HCT116 (cell line): ENCODE data around the gene CELF3. TPM values are rescaled to one million over a fixed set of nuclear protein-coding genes. Genes with fewer than 3 reads are reported as not detected.

ENCODE experiments used
- ATAC-seq: fragments of 200-7000 bp; cut with Tn5 transposase; 2 replicates; pipeline ENCODE4 v1.9.1; 2020; ENCODE audit warnings: mild to moderate bottlenecking, moderate library complexity
- BruUV-seq: library from RNA; stranded (reverse); fragments of 400-500 nt; replicated peaks from 2 replicates; lab custom pipeline; 2021; lab: Mats Ljungman, UMichigan
- CTCF ChIA-PET: fragments of 300-600 bp; sonication (Branson Sonifier 250); formaldehyde crosslinking; loops from one replicate; lab custom pipeline; 2021; ENCODE audit warnings: antibody characterized with exemption; lab: Charles Lee
- POLR2A ChIA-PET: fragments of 300-600, 350-600 bp; sonication (Branson Sonifier 250); formaldehyde crosslinking; loops from one replicate; lab custom pipeline; 2021; ENCODE audit warnings: antibody characterized with exemption; lab: Charles Lee
- RAD21 ChIA-PET, 2 experiments: fragments of 300-600 bp; sonication (Branson Sonifier 250); formaldehyde crosslinking; loops; one replicate each; lab custom pipeline; 2023; ENCODE audit warnings: low total read pairs in 2 of 2; ENCODE audit not compliant: uncharacterized antibody in 2 of 2, unreplicated experiment in 2 of 2, low non-redundant PET in 1 of 2; lab: Charles Lee
- DNase-seq: peaks from one replicate; pipeline ENCODE4 v3.0.0-alpha.2; 2010; ENCODE audit warnings: low read depth, low spot score
- H2AFZ ChIP-seq: fragments of 200-600 bp; shearing (Covaris generic), sonication (generic); 2 replicates; pipeline ENCODE4 v1.6.1; 2017; ENCODE audit warnings: low read depth, mixed run types, mixed read lengths, antibody characterized with exemption, low read length; ENCODE audit not compliant: poor library complexity, severe bottlenecking
- H3K27ac ChIP-seq: 2 replicates; pipeline ENCODE4 v1.5.1; 2012; ENCODE audit warnings: low read depth, low read length
- H3K27me3 ChIP-seq: fragments of 200-600 bp; sonication (generic); 2 replicates; pipeline ENCODE4 v1.6.1; 2016; ENCODE audit warnings: mixed run types, low read length, mixed read lengths; ENCODE audit not compliant: insufficient read depth
- H3K36me3 ChIP-seq, 2 experiments: fragments of 200-500 bp in 1 of 2; fragments of 200-600 bp in 1 of 2; sonication (Bioruptor generic) in 1 of 2; sonication (generic) in 1 of 2; 2 replicates each; pipeline versions ENCODE4 v1.5.1 to v1.6.1; 2014 to 2016; ENCODE audit warnings: low read length in 2 of 2, inconsistent platforms in 1 of 2, mixed read lengths in 1 of 2, mixed run types in 1 of 2; ENCODE audit not compliant: insufficient read depth in 2 of 2, control insufficient read depth in 1 of 2
- H3K4me1 ChIP-seq, 2 experiments: fragments of 200-600 bp in 1 of 2; sonication (generic) in 1 of 2; 2 replicates each; pipeline versions ENCODE4 v1.5.1 to v1.6.1; 2012 to 2017; ENCODE audit warnings: low read length in 2 of 2, inconsistent platforms in 1 of 2, mild to moderate bottlenecking in 1 of 2, mixed read lengths in 1 of 2, mixed run types in 1 of 2, moderate library complexity in 1 of 2; ENCODE audit not compliant: insufficient read depth in 2 of 2, control insufficient read depth in 1 of 2
- H3K4me2 ChIP-seq: fragments of 200-600 bp; sonication (generic); 2 replicates; pipeline ENCODE4 v1.6.1; 2017; ENCODE audit warnings: mixed run types, low read length, mixed read lengths
- H3K4me3 ChIP-seq, 2 experiments: fragments of 200-600 bp in 1 of 2; sonication (generic) in 1 of 2; replicated peaks in 1 of 2; 2 replicates each; pipeline ENCODE4 v1.5.1; 2011 to 2016; ENCODE audit warnings: low read length in 2 of 2, control low read depth in 1 of 2, low read depth in 1 of 2, mild to moderate bottlenecking in 1 of 2, mixed read lengths in 1 of 2, mixed run types in 1 of 2
- H3K79me2 ChIP-seq: fragments of 200-600 bp; sonication (generic); 2 replicates; pipeline ENCODE4 v1.6.1; 2017; ENCODE audit warnings: mild to moderate bottlenecking, mixed run types, low read length, moderate library complexity, mixed read lengths; ENCODE audit not compliant: insufficient read depth
- H3K9ac ChIP-seq: fragments of 200-600 bp; sonication (generic); 2 replicates; pipeline ENCODE4 v1.6.1; 2016; ENCODE audit warnings: low read length, mixed read lengths
- H3K9me2 ChIP-seq: fragments of 200-600 bp; sonication (generic), shearing (Covaris generic); 2 replicates; pipeline ENCODE4 v1.6.1; 2017; ENCODE audit warnings: mixed run types, mild to moderate bottlenecking, moderate library complexity; ENCODE audit not compliant: insufficient read depth
- H3K9me3 ChIP-seq, 2 experiments: fragments of 200-500 bp in 1 of 2; fragments of 200-600 bp in 1 of 2; sonication (Bioruptor generic) in 1 of 2; sonication (generic) in 1 of 2; 2 replicates each; pipeline ENCODE4 v1.6.1; 2014 to 2017; ENCODE audit warnings: low read length in 2 of 2, mixed read lengths in 2 of 2, inconsistent platforms in 1 of 2, low read depth in 1 of 2, mild to moderate bottlenecking in 1 of 2, mixed run types in 1 of 2, moderate library complexity in 1 of 2; ENCODE audit not compliant: control insufficient read depth in 1 of 2, insufficient read depth in 1 of 2
- H4K20me1 ChIP-seq: fragments of 200-600 bp; sonication (generic), shearing (Covaris generic); 2 replicates; pipeline ENCODE4 v1.6.1; 2017; ENCODE audit warnings: mixed run types, mild to moderate bottlenecking, moderate library complexity; ENCODE audit not compliant: insufficient read depth
- CEBPB ChIP-seq: IDR thresholded peaks from 2 replicates; pipeline ENCODE4 v1.6.1; 2012; ENCODE audit warnings: low read depth
- EGR1 ChIP-seq: IDR thresholded peaks from 2 replicates; pipeline ENCODE4 v1.6.1; 2012; ENCODE audit warnings: low read depth
- ELF1 ChIP-seq: IDR thresholded peaks from 2 replicates; pipeline ENCODE4 v1.6.1; 2012; ENCODE audit warnings: low read depth, borderline replicate concordance
- EZH2 ChIP-seq: fragments of 200-600 bp; sonication (generic); IDR thresholded peaks from 2 replicates; pipeline ENCODE4 v1.6.1; 2017; ENCODE audit warnings: antibody characterized with exemption, mixed run types
- FOSL1 ChIP-seq: IDR thresholded peaks from 2 replicates; pipeline ENCODE4 v1.6.1; 2012; ENCODE audit warnings: low read depth
- JUND ChIP-seq: IDR thresholded peaks from 2 replicates; pipeline ENCODE4 v1.6.1; 2012
- POLR2A ChIP-seq: IDR thresholded peaks from 2 replicates; pipeline ENCODE4 v1.7.0; 2011; ENCODE audit warnings: borderline replicate concordance; ENCODE audit not compliant: insufficient read depth, insufficient read length; ENCODE audit errors: extremely low read depth
- POLR2AphosphoS5 ChIP-seq: IDR thresholded peaks from 2 replicates; pipeline ENCODE4 v1.6.1; 2011; ENCODE audit warnings: mild to moderate bottlenecking, low read depth, low read length, moderate library complexity
- RAD21 ChIP-seq: IDR thresholded peaks from 2 replicates; pipeline ENCODE4 v1.6.1; 2012; ENCODE audit warnings: low read depth, mild to moderate bottlenecking
- SIN3A ChIP-seq: IDR thresholded peaks from 2 replicates; pipeline ENCODE4 v1.6.1; 2012; ENCODE audit warnings: low read depth
- SRF ChIP-seq: IDR thresholded peaks from 2 replicates; pipeline ENCODE4 v1.6.1; 2012; ENCODE audit warnings: low read depth
- TCF7L2 ChIP-seq: IDR thresholded peaks from 2 replicates; pipeline ENCODE4 v1.7.0; 2011; ENCODE audit warnings: borderline replicate concordance, inconsistent platforms; ENCODE audit not compliant: insufficient read depth, insufficient read length; ENCODE audit errors: extremely low read depth
- YY1 ChIP-seq: IDR thresholded peaks from 2 replicates; pipeline ENCODE4 v1.6.1; 2011; ENCODE audit warnings: low read length, low read depth, moderate library complexity, mild to moderate bottlenecking; ENCODE audit not compliant: insufficient replicate concordance; ENCODE audit errors: extremely low read depth
- ZFX ChIP-seq: fragments of 450-650 bp; IDR thresholded peaks from 2 replicates; pipeline ENCODE4 v1.6.1; 2017
- ZNF274 ChIP-seq: fragments of 200-500 bp; sonication (Bioruptor generic); IDR thresholded peaks from 2 replicates; pipeline ENCODE4 v1.6.1; 2014; ENCODE audit warnings: mild to moderate bottlenecking, low read depth, low read length, inconsistent platforms
- intact Hi-C: fragments of 100-400 bp; cut with micrococcal nuclease; formaldehyde crosslinking; loops from 2 replicates; pipeline ENCODE4 v1.10.0; 2022
- total RNA-seq: library from RNA; stranded (reverse); gene quantifications from one replicate; pipeline ENCODE4 v1.2.1, GENCODE V29; 2021; ENCODE audit not compliant: unreplicated experiment
- TF ChIP-seq, protein P1 (sequence below): IDR thresholded peaks from 2 replicates; pipeline ENCODE4 v1.6.1; 2011; ENCODE audit warnings: mild to moderate bottlenecking, low read length, moderate library complexity; ENCODE audit not compliant: insufficient replicate concordance; ENCODE audit errors: extremely low read depth
- TF ChIP-seq, protein P2 (sequence below): IDR thresholded peaks from 2 replicates; pipeline ENCODE4 v1.6.1; 2012; ENCODE audit warnings: low read depth
- TF ChIP-seq, protein P3 (sequence below): IDR thresholded peaks from 2 replicates; pipeline ENCODE4 v1.6.1; 2012

CELF3 gene
- total RNA-seq, 1 experiment from 2014 or later = not detected

DNA sequence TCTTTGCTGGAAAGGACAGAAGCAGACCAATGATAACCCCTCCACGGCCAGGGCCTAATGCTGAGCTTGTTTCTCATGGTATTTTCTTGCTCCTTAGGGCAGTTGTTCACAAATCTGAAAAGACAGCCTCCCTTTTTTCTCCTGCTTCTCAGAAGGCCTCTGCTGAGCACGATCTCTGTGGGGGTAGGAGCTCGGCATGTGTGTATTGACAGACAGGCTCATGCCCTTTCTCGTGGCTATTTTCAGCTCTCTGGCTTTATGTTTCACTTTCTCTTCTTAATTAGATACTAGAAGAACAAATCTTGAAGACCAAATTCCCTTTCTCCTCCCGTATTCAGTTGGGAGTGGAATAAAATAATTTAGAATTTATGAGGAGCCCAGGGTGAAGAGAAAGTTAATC is 4.0 kb upstream of the CELF3 start (continued):
- TF ChIP-seq, protein P1, sequence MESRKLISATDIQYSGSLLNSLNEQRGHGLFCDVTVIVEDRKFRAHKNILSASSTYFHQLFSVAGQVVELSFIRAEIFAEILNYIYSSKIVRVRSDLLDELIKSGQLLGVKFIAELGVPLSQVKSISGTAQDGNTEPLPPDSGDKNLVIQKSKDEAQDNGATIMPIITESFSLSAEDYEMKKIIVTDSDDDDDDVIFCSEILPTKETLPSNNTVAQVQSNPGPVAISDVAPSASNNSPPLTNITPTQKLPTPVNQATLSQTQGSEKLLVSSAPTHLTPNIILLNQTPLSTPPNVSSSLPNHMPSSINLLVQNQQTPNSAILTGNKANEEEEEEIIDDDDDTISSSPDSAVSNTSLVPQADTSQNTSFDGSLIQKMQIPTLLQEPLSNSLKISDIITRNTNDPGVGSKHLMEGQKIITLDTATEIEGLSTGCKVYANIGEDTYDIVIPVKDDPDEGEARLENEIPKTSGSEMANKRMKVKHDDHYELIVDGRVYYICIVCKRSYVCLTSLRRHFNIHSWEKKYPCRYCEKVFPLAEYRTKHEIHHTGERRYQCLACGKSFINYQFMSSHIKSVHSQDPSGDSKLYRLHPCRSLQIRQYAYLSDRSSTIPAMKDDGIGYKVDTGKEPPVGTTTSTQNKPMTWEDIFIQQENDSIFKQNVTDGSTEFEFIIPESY = no peak
- no peak for TF ChIP-seq FOSL1
- no peak for TF ChIP-seq ZNF274
- TF ChIP-seq RAD21 = no peak
- no peak for TF ChIP-seq ELF1
- no peak for TF ChIP-seq EGR1
- TF ChIP-seq, all 23 proteins: peak for 0

DNA sequence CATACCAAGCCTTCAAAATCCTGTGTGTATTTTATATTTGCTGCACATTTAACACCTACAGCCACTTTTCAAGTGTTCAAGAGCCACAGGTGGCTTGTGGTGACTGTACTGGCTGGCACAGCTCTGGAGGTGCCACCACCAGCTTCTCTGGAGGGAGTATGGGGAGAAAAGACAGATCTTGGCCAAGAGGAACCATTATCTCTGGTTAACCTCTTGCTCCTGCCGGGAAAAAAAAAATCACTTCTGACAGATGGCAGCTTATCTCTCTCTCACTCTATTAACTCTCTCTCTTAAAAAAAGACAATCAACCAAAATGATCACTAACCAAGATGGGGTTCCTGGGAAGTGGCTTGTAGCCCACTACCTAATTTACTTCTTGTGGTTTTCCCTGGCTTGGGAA is 3.5 kb upstream of the CELF3 start:
- no peaks in the 10 kb centered on the region for H3K79me2 ChIP-seq
- H3K4me3 ChIP-seq = no peak overlapping the region
- ChIA-PET CTCF (no interaction called here), RAD21 (no interaction called here), POLR2A (interaction anchor here (0.5 kb wide), 1 partner anchor 37 kb away, joined by 6 read pairs; no protein-coding TSS in a partner anchor)
- no peak for DNase-seq
- no peak overlapping the region for H2AFZ ChIP-seq
- no peaks in the 10 kb centered on the region for H3K36me3 ChIP-seq
- peaks cover 28% of the 10 kb centered on the region for H3K27me3 ChIP-seq
- H4K20me1 ChIP-seq = no peaks in the 10 kb centered on the region
- intact Hi-C loops = no loop called here
- ATAC-seq = no peak
- no peak overlapping the region for H3K4me2 ChIP-seq
- H3K27ac ChIP-seq = no peak overlapping the region
- H3K9ac ChIP-seq = no peak overlapping the region
- H3K9me2 ChIP-seq = no peaks in the 10 kb centered on the region
- BruUV-seq = no TSS peak
- H3K9me3 ChIP-seq = no peaks in the 10 kb centered on the region
- TF ChIP-seq EZH2 (no peak), RAD21 (no peak), FOSL1 (no peak), POLR2AphosphoS5 (no peak), ZNF274 (no peak), TCF7L2 (no peak), ELF1 (no peak), SIN3A (no peak), YY1 (no peak), ZFX (no peak), JUND (no peak), SRF (no peak), POLR2A (no peak), CEBPB (no peak)
- TF ChIP-seq, protein P2, sequence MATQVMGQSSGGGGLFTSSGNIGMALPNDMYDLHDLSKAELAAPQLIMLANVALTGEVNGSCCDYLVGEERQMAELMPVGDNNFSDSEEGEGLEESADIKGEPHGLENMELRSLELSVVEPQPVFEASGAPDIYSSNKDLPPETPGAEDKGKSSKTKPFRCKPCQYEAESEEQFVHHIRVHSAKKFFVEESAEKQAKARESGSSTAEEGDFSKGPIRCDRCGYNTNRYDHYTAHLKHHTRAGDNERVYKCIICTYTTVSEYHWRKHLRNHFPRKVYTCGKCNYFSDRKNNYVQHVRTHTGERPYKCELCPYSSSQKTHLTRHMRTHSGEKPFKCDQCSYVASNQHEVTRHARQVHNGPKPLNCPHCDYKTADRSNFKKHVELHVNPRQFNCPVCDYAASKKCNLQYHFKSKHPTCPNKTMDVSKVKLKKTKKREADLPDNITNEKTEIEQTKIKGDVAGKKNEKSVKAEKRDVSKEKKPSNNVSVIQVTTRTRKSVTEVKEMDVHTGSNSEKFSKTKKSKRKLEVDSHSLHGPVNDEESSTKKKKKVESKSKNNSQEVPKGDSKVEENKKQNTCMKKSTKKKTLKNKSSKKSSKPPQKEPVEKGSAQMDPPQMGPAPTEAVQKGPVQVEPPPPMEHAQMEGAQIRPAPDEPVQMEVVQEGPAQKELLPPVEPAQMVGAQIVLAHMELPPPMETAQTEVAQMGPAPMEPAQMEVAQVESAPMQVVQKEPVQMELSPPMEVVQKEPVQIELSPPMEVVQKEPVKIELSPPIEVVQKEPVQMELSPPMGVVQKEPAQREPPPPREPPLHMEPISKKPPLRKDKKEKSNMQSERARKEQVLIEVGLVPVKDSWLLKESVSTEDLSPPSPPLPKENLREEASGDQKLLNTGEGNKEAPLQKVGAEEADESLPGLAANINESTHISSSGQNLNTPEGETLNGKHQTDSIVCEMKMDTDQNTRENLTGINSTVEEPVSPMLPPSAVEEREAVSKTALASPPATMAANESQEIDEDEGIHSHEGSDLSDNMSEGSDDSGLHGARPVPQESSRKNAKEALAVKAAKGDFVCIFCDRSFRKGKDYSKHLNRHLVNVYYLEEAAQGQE = no peak
- TF ChIP-seq, protein P1 = no peak
- TF ChIP-seq, protein P3, sequence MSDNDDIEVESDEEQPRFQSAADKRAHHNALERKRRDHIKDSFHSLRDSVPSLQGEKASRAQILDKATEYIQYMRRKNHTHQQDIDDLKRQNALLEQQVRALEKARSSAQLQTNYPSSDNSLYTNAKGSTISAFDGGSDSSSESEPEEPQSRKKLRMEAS = no peak
- TF ChIP-seq, all 23 proteins: peak for 0
- H3K4me1 ChIP-seq = no peaks in the 10 kb centered on the region
